GM18868 (cell line): ENCODE results near the gene PROK2.

ENCODE experiments used
- ATAC-seq: cut with Tn5 transposase; IDR thresholded peaks from one replicate; pipeline ENCODE4 v1.9.1; 2021; ENCODE audit warnings: mild to moderate bottlenecking, moderate library complexity; ENCODE audit not compliant: unreplicated experiment

The PROK2 gene

GRCh38 chr3:71787851-71788405 lies 3.0 kb upstream of the PROK2 start:
- no peak for ATAC-seq

GRCh38 chr3:71786551-71786950 lies 1.6 kb upstream of the PROK2 start:
- no peak for ATAC-seq

- ATAC-seq = no peak
Observed at GRCh38 chr3:71786217-71786549, 1.2 kb upstream of the PROK2 start.

GRCh38 chr3:71785532-71786216 lies 726 bp upstream of the PROK2 start:
- ATAC-seq = no peak

- no peak for ATAC-seq
Observed at GRCh38 chr3:71784201-71784913, 591 bp downstream of the PROK2 start.

- no peak for ATAC-seq
Observed at GRCh38 chr3:71783152-71783551, 1.8 kb downstream of the PROK2 start.

GRCh38 chr3:71780430-71780829 lies 4.5 kb downstream of the PROK2 start:
- no peak for ATAC-seq

GRCh38 chr3:71779674-71780377 lies 5.1 kb downstream of the PROK2 start:
- ATAC-seq = no peak

GRCh38 chr3:71778353-71778752 lies 6.6 kb downstream of the PROK2 start:
- ATAC-seq = no peak

GRCh38 chr3:71776538-71776937 lies 8.4 kb downstream of the PROK2 start:
- no peak for ATAC-seq

- ATAC-seq = no peak
Observed at GRCh38 chr3:71771884-71772283, 13.1 kb downstream of the PROK2 start.

GRCh38 chr3:71771126-71771525 lies 13.8 kb downstream of the PROK2 start:
- no peak for ATAC-seq

GRCh38 chr3:71763426-71763825 lies 21.5 kb downstream of the PROK2 start:
- ATAC-seq = no peak

- ATAC-seq = no peak
Observed at GRCh38 chr3:71760140-71760539, 24.8 kb downstream of the PROK2 start.

GRCh38 chr3:71759401-71759800 lies 25.5 kb downstream of the PROK2 start:
- no peak for ATAC-seq

GRCh38 chr3:71758091-71758490 lies 26.9 kb downstream of the PROK2 start:
- no peak for ATAC-seq

- ATAC-seq = no peak
Observed at GRCh38 chr3:71754610-71755253, 30.2 kb downstream of the PROK2 start.

- no peak for ATAC-seq
Observed at GRCh38 chr3:71753701-71754609, 31.0 kb downstream of the PROK2 start, which contains the start of gene GPR27. GPR27 (plus strand) TSS chr3:71753855; CDS start chr3:71754050, 195 bp downstream.

GRCh38 chr3:71752831-71753700 lies 31.9 kb downstream of the PROK2 start:
- ATAC-seq = no peak
